Duodenal mucosa (tissue), 2 donors: ENCODE data around the gene MLEC.

Experiments used
- H3K27ac ChIP-seq: one replicate; pipeline ENCODE4 v1.7.0; 2013; ENCODE audit warnings: low read depth, low read length
- H3K27me3 ChIP-seq, 2 donors: one replicate each; pipeline ENCODE4 v1.7.0; 2013; ENCODE audit warnings: low read length in 2 of 2, control low read depth in 1 of 2; ENCODE audit not compliant: insufficient read depth in 2 of 2, control insufficient read depth in 1 of 2
- H3K36me3 ChIP-seq, 2 donors: one replicate each; pipeline ENCODE4 v1.7.0; 2013; ENCODE audit warnings: low read length in 2 of 2, control low read depth in 1 of 2; ENCODE audit not compliant: insufficient read depth in 2 of 2, control insufficient read depth in 1 of 2
- H3K4me1 ChIP-seq, 2 donors: one replicate each; pipeline ENCODE4 v1.7.0; 2013; ENCODE audit warnings: low read length in 2 of 2, control low read depth in 1 of 2; ENCODE audit not compliant: insufficient read depth in 2 of 2, control insufficient read depth in 1 of 2
- H3K4me3 ChIP-seq, 2 donors: one replicate each; pipeline ENCODE4 v1.7.0; 2013; ENCODE audit warnings: low read length in 2 of 2, low read depth in 1 of 2
- H3K9ac ChIP-seq, 2 donors: one replicate each; pipeline ENCODE4 v1.7.0; 2013; ENCODE audit warnings: low read length in 2 of 2, low read depth in 1 of 2
- H3K9me3 ChIP-seq, 2 donors: one replicate each; pipeline ENCODE4 v1.7.0; 2013; ENCODE audit warnings: low read length in 2 of 2, control low read depth in 1 of 2; ENCODE audit not compliant: control insufficient read depth in 1 of 2

MLEC gene

GRCh38 chr12:120686690-120687577 is at the start of gene MLEC:
Gene MLEC, plus strand, starts transcription at chr12:120687149. Its CDS starts 148 bp downstream, at chr12:120687297.
- Histone ChIP-seq H3K36me3 (no peaks in the 10 kb centered on the region), H3K9me3 (no peaks in the 10 kb centered on the region), H3K27me3 (no peaks in the 10 kb centered on the region), H3K27ac (peak within 1 kb of the TSS; percentile 91), H3K9ac (peak within 1 kb of the TSS; percentile 83 to 86), H3K4me3 (peak within 1 kb of the TSS; percentile 84 to 88), H3K4me1 (peaks cover 32 to 45% of the 10 kb centered on the region in 2 donors)

- Histone ChIP-seq H3K27ac (no peak within 1 kb of the TSS), H3K9ac (no peak within 1 kb of the TSS), H3K36me3 (no peaks in the 10 kb centered on the region), H3K27me3 (peaks cover 26 to 35% of the 10 kb centered on the region in 2 donors), H3K4me3 (peak within 1 kb of the TSS; percentile 41 to 57), H3K9me3 (no peaks in the 10 kb centered on the region), H3K4me1 (peaks cover 7 to 9% of the 10 kb centered on the region in 2 donors)
Measured at GRCh38 chr12:120639771-120640721, 46.9 kb upstream of the MLEC start, which contains the start of gene CABP1. Gene CABP1, plus strand, starts transcription at chr12:120640626. Its CDS starts 60 bp downstream, at chr12:120640686.

GRCh38 chr12:120640861-120641833 is 45.8 kb upstream of the MLEC start:
- Histone ChIP-seq H3K4me3 (peak overlapping the region; percentile 41 to 57), H3K27ac (no peak overlapping the region), H3K4me1 (peaks cover 7 to 9% of the 10 kb centered on the region in 2 donors), H3K36me3 (no peaks in the 10 kb centered on the region), H3K27me3 (peaks cover 26 to 37% of the 10 kb centered on the region in 2 donors), H3K9ac (no peak overlapping the region), H3K9me3 (no peaks in the 10 kb centered on the region)

- Histone ChIP-seq H3K4me3 (no peak overlapping the region), H3K4me1 (peaks cover 7 to 9% of the 10 kb centered on the region in 2 donors), H3K36me3 (no peaks in the 10 kb centered on the region), H3K9ac (no peak overlapping the region), H3K27me3 (peaks cover 26 to 37% of the 10 kb centered on the region in 2 donors), H3K27ac (no peak overlapping the region), H3K9me3 (no peaks in the 10 kb centered on the region)
Measured at GRCh38 chr12:120642121-120642520, 44.8 kb upstream of the MLEC start.

GRCh38 chr12:120642826-120643225 is 44.1 kb upstream of the MLEC start:
- Histone ChIP-seq H3K36me3 (no peaks in the 10 kb centered on the region), H3K4me1 (peaks cover 7 to 9% of the 10 kb centered on the region in 2 donors), H3K4me3 (no peak overlapping the region), H3K9me3 (no peaks in the 10 kb centered on the region), H3K9ac (no peak overlapping the region), H3K27me3 (peaks cover 26 to 37% of the 10 kb centered on the region in 2 donors), H3K27ac (no peak overlapping the region)

- Histone ChIP-seq H3K4me1 (peaks cover 7 to 9% of the 10 kb centered on the region in 2 donors), H3K27me3 (peaks cover 26 to 37% of the 10 kb centered on the region in 2 donors), H3K9ac (no peak overlapping the region), H3K27ac (no peak overlapping the region), H3K9me3 (no peaks in the 10 kb centered on the region), H3K36me3 (no peaks in the 10 kb centered on the region), H3K4me3 (no peak overlapping the region)
Measured at GRCh38 chr12:120643574-120643973, 43.4 kb upstream of the MLEC start.

GRCh38 chr12:120646044-120646443 is 40.9 kb upstream of the MLEC start:
- Histone ChIP-seq H3K36me3 (no peaks in the 10 kb centered on the region), H3K27ac (no peak overlapping the region), H3K9me3 (no peaks in the 10 kb centered on the region), H3K4me3 (no peak overlapping the region), H3K4me1 (peaks cover 7 to 18% of the 10 kb centered on the region in 2 donors), H3K27me3 (peaks cover 24 to 34% of the 10 kb centered on the region in 2 donors), H3K9ac (no peak overlapping the region)

GRCh38 chr12:120647375-120647755 is 39.6 kb upstream of the MLEC start:
- H3K36me3 ChIP-seq = no peaks in the 10 kb centered on the region
- no peak overlapping the region for H3K9ac ChIP-seq
- H3K4me3 ChIP-seq = no peak overlapping the region
- H3K9me3 ChIP-seq = no peaks in the 10 kb centered on the region
- H3K27ac ChIP-seq = no peak overlapping the region
- H3K27me3 ChIP-seq = peaks cover 14 to 21% of the 10 kb centered on the region in 2 donors
- peaks cover 4 to 10% of the 10 kb centered on the region in 2 donors for H3K4me1 ChIP-seq
